HepG2 (cell line): ENCODE data around the gene ERVMER34-1. TPM values are rescaled to one million over a fixed set of nuclear protein-coding genes. Genes with fewer than 3 reads are reported as not detected.

ENCODE experiments used
- ATF3 ChIP-seq: sonication (generic); formaldehyde crosslinking; IDR thresholded peaks from 2 replicates; pipeline ENCODE4 v1.4.0; 2020; ENCODE audit warnings: missing genetic modification reagents
- FOXJ3 ChIP-seq: sonication (generic); formaldehyde crosslinking; IDR thresholded peaks from 2 replicates; pipeline ENCODE4 v1.4.0; 2020; ENCODE audit warnings: missing genetic modification reagents, mild to moderate bottlenecking, borderline replicate concordance
- GLI4 ChIP-seq: sonication (generic); formaldehyde crosslinking; IDR thresholded peaks from 2 replicates; pipeline ENCODE4 v1.5.1; 2020; ENCODE audit warnings: missing genetic modification reagents, mild to moderate bottlenecking, moderate library complexity, borderline replicate concordance
- HMG20A ChIP-seq: IDR thresholded peaks from 2 replicates; pipeline ENCODE4 v1.6.1; 2016; ENCODE audit warnings: borderline replicate concordance
- IKZF5 ChIP-seq: IDR thresholded peaks from 2 replicates; pipeline ENCODE4 v1.6.1; 2018; ENCODE audit warnings: missing genetic modification reagents, mild to moderate bottlenecking, missing compliant biosample characterization
- ISL2 ChIP-seq: sonication (generic); formaldehyde crosslinking; IDR thresholded peaks from 2 replicates; pipeline ENCODE4 v1.5.0; 2020; ENCODE audit warnings: missing genetic modification reagents
- JARID2 ChIP-seq: sonication (generic); formaldehyde crosslinking; IDR thresholded peaks from 2 replicates; pipeline ENCODE4 v1.8.1; 2023; ENCODE audit warnings: missing genetic modification reagents, inconsistent platforms; ENCODE audit not compliant: insufficient replicate concordance
- MXD3 ChIP-seq: IDR thresholded peaks from 2 replicates; pipeline ENCODE4 v1.6.1; 2016; ENCODE audit warnings: mild to moderate bottlenecking, missing biosample characterization, missing genetic modification reagents
- MYPOP ChIP-seq: sonication (generic); formaldehyde crosslinking; IDR thresholded peaks from 2 replicates; pipeline ENCODE4 v1.8.1; 2023; ENCODE audit warnings: mild to moderate bottlenecking, moderate library complexity, missing genetic modification reagents
- STAT6 ChIP-seq: sonication (generic); formaldehyde crosslinking; IDR thresholded peaks from 2 replicates; pipeline ENCODE4 v1.4.0; 2020; ENCODE audit warnings: missing genetic modification reagents, mild to moderate bottlenecking, borderline replicate concordance
- ZBTB4 ChIP-seq: sonication (generic); formaldehyde crosslinking; IDR thresholded peaks from 2 replicates; pipeline ENCODE4 v1.4.0; 2020; ENCODE audit warnings: missing genetic modification reagents, mild to moderate bottlenecking, borderline replicate concordance
- ZKSCAN1 ChIP-seq: fragments of 150-350 bp; IDR thresholded peaks from 2 replicates; pipeline ENCODE4 v1.6.1; 2014; ENCODE audit warnings: low read length
- ZNF18 ChIP-seq: sonication (generic); formaldehyde crosslinking; IDR thresholded peaks from 2 replicates; pipeline ENCODE4 v1.8.0; 2022; ENCODE audit warnings: mild to moderate bottlenecking, missing genetic modification reagents; ENCODE audit not compliant: insufficient replicate concordance
- ZNF580 ChIP-seq: IDR thresholded peaks from 2 replicates; pipeline ENCODE4 v1.6.1; 2016; ENCODE audit warnings: low read depth, borderline replicate concordance
- polyA plus RNA-seq, 8 experiments: library from polyadenylated mRNA; depleted of rRNA in 3 of 8; stranded (reverse) in 7 of 8; unstranded in 1 of 8; fragments of >200 nt; fragmentation: Illumina TruSeq in 4 of 8; extraction: Trizol in 4 of 8; gene quantifications; 2 replicates each; pipeline versions ENCODE4 v1.2.1 to v1.2.3, GENCODE V29; 2011 to 2016; ENCODE audit warnings: low read depth in 4 of 8, missing spikeins in 1 of 8, mixed read lengths in 1 of 8; ENCODE audit not compliant: insufficient read depth in 1 of 8
- total RNA-seq, 5 experiments: library from RNA; depleted of rRNA; stranded (reverse); fragments of >200 nt; fragmentation: Illumina TruSeq; extraction: Trizol; gene quantifications; 2 replicates each; pipeline ENCODE4 v1.2.3, GENCODE V29; 2016; ENCODE audit warnings: low read depth in 1 of 5

ERVMER34-1 gene
- total and polyA plus RNA-seq, 2 of the 13 experiments (the other 11 are each of a cell fraction or from before 2014, with no cell fraction given), result 0.04 to 0.35 TPM

GRCh38 chr4:52721968-52722815 is 29.0 kb downstream of the ERVMER34-1 start (continued):
- TF ChIP-seq ZNF18 (CRISPR knock-in tag), result no peak
- no peak for TF ChIP-seq GLI4 (CRISPR knock-in tag)
- no peak for TF ChIP-seq ZBTB4
- no peak for TF ChIP-seq HMG20A
- TF ChIP-seq ZNF580 (CRISPR knock-in tag), result no peak
- no peak for TF ChIP-seq MYPOP (CRISPR knock-in tag)
- TF ChIP-seq FOXJ3, result no peak
- no peak for TF ChIP-seq ATF3 (CRISPR knock-in tag)
- TF ChIP-seq IKZF5 (CRISPR knock-in tag), result no peak
- TF ChIP-seq JARID2, result no peak
- TF ChIP-seq MXD3 (CRISPR knock-in tag), result no peak
- no peak for TF ChIP-seq ISL2
- no peak for TF ChIP-seq STAT6 (CRISPR knock-in tag)
- no peak for TF ChIP-seq ZKSCAN1
